HUDEP-2 (cell line): Measurements from ENCODE around the gene LCAT.

Source experiments
- DNase-seq, 76 experiments: peaks; one replicate each; lab custom pipeline; 2025; ENCODE audit not compliant: unreplicated experiment in 76 of 76; lab: John Stamatoyannopoulos, UW

Gene LCAT

DNA sequence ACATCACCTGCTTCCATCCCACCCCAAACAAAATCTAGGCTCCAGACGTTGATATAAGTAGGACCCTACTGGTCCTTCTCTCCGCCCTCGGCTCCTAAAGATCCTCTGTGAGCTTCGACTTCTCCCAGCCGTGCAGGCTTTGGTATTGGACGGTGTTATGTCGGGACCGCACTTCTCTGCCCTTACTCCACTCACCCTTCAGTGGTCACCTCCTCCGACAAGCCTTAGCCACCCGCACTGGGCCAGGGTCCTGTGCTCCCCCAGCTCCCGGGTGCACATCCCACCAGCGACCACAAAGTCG lies 8.9 kb downstream of the LCAT start:
- DNase-seq, result peak in 1 of 76 experiments; percentile 42

DNA sequence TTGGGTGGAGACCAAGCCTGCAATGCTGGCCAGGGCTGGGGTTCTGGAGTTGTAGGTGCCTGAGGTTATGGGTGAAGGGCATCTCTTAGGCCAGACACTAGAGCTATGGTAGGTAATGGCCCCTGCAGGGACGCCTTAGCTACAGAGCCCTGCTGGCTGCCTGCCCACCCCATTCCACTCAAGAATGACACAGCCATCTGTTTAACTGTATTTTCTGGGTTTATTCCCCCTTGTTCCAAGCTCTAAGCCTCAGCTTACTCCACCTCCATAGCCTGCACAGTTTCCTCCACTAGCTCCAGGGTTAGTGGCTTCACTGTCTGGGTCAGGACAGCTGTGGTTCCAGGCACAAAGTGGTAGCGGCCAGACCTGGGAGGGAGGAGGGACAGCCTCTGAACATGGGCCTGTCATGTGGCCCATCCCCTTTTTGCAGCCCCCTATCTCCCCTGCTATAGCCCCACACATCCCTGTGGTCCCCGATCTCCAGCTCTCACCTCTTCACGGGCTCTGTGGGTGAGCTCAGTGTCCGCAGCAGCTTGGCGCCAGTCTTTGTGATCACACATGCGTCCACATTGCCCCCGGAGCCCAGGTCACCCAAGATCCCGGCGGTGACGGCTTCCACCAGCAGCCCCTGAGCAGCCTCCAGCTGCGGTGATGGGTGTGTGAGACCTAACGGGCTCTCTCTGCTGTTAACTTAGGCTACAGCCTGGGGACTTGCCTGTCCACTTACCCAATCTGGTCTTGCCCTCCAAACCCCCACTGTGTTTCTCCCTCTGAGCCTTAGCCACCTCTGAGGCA lies 9.4 kb downstream of the LCAT start:
- DNase-seq, result no peak

DNA sequence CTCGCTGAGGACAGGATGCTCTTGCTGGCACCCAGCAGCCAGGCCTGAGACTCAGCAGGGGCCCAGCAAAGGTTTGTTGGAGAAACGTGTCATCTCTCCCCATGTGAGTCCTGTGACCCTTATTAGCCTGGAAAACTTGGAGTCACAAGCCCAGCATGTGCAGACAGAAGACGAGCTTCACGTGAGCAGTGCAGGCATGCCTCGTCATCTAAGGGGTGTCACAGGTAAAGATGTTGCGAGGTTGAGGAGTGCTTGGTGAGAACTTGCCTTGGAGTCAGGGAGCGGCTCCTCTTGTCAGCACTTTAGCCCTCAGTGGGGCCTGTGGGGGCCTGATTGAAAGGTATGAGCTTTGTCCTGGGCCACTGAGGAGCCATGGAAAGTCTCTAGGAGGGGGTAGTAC lies 10.1 kb downstream of the LCAT start:
- DNase-seq, result no peak

DNA sequence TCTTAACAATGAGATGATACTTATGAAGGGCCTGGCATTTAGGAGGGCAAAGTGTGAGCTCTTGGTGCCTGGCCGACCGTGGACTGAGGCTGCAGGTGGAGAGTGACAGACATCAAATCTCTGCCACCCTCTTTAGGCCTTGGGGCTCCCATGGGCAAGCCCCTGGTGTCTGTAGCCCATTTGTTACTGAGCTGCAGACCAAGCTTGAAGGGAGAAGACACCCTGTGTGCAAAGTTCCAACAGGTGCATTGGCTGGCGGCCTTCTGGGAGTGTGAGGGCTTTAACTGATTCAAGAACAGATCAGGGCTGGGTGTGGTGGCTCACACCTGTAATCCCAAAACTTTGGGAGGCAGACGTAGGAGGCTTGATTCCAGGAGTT lies 11.5 kb downstream of the LCAT start:
- DNase-seq, result no peak

DNA sequence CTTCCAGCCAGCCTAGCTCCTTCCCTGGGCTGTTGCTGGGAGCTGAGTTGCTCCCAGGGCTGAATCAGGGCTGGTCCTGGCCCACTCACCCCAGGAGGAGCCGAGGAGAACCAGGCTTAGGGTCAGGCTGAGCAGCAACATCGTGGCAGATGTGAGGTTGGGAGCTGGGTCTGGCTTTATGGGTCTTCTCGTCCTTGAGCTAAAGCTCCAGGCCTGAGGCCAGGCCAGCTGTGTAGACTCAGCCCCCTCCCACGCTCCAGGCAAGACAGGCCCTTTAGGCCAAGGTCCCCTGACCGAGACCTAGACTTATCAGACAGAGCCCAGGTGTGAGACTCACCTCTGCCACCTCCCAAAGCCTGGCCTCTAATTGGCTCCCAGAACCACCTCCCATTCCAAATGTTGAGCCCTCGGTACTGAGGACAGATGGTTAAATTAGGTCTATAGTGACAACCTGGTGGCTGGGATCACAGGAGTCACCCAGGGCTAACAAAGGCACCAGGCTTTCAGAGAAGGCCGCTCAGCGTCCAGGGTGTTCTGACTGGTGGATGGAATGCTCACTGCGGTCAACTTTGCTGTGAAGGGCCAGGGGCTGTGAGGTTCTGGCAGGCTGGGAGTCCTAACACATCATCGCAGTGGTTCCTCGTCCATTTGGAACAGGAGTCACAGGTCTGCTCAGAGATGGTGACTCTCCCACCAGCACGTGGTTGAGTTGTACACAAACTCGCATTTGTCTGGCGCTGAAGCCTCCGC lies 12.0 kb downstream of the LCAT start, which contains the start of gene CTRL:
TSS of gene CTRL (minus strand) at position 151 of the 750 bp plus-strand sequence. CDS start at position 141, 10 bp downstream.
- no peak for DNase-seq

DNA sequence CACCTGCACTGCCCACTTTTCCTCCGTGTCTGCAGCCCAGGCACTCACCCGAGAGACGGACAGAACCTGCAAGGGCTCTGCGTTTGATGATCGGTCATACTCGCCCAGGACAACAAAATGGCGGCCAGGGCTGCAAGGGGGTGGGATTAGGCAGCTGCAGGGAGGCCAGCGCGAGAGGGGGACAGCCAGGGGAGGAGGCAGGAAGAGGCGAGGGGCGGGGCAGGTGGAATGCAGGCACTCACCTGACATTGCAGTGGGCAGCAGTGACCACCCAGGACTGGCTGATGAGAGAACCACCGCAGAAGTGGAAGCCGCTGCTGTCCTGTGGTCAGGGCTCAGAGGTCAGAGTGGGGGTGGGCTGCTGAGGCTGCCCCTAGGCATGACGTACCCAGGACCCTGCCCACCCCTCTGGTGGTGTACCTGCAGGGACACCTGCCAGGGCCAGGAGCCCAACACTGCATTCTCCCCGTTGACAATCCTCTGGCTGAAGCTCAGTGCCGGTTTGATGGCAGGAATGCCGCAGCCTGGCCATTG lies 13.2 kb downstream of the LCAT start:
- no peak for DNase-seq

DNA sequence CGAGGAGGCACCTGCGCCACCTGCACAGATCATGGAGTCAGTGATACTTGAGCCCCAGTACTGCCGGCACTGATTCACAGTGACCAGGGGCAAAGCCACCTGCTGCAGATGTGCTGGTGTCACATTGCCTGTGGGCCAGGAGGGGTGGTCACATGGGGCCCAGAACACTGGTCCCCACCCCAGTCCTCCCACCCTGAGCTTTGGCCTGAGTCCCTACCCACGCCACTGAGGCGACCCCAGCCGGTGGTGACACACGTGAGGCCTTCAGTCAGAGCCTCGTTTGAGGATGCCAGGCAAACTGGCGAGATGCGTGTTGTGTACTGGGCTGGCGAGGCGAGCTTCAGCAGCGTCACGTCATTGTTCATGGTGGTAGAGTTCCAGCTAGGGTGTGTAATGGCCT lies 13.7 kb downstream of the LCAT start:
- no peak for DNase-seq

DNA sequence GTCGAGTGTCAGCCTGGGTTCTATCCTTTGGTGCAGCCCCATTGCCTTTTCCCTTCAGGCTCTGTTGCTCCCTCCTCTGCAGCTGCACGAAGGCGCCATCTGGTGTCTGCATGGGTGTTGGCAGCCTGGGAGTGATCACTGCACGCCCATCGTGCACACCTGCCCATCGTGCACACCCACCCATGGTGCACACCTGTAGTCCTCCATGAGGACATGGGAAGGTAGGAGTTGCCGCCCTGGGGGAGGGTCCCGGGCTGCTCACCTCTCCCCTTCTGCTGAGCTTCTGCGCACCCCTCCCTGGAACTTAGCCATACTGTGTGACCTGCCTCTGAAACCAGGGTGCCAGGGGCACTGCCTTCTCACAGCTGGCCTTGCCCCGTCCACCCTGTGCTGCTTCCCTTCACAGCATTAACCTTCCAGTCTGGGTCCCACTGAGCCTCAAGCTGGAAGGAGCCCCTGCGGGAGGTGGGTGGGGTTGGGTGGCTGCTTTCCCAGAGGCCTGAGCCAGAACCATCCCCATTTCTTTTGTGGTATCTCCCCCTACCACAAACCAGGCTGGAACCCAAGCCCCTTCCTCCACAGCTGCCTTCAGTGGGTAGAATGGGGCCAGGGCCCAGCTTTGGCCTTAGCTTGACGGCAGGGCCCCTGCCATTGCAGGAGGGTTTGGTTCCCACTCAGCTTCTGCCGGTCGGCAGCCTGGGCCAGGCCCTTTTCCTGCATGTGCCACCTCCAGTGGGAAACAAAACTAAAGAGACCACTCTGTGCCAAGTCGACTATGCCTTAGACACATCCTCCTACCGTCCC lies 15.2 kb downstream of the LCAT start:
- DNase-seq, result peak in 62 of 76 experiments; percentile 8 to 74 (median 48)

DNA sequence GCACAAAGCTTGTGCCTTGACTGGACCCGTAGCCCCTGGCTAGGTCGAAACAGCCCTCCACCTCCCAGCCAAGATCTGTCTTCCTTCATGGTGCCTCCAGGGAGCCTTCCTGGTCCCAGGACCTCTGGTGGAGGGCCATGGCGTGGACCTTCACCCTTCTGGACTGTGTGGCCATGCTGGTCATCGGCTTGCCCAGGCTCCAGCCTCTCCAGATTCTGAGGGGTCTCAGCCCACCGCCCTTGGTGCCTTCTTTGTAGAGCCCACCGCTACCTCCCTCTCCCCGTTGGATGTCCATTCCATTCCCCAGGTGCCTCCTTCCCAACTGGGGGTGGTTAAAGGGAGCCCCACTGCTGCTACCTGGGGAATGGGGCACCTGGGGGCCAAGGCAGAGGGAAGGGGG lies 15.8 kb downstream of the LCAT start:
- no peak for DNase-seq

DNA sequence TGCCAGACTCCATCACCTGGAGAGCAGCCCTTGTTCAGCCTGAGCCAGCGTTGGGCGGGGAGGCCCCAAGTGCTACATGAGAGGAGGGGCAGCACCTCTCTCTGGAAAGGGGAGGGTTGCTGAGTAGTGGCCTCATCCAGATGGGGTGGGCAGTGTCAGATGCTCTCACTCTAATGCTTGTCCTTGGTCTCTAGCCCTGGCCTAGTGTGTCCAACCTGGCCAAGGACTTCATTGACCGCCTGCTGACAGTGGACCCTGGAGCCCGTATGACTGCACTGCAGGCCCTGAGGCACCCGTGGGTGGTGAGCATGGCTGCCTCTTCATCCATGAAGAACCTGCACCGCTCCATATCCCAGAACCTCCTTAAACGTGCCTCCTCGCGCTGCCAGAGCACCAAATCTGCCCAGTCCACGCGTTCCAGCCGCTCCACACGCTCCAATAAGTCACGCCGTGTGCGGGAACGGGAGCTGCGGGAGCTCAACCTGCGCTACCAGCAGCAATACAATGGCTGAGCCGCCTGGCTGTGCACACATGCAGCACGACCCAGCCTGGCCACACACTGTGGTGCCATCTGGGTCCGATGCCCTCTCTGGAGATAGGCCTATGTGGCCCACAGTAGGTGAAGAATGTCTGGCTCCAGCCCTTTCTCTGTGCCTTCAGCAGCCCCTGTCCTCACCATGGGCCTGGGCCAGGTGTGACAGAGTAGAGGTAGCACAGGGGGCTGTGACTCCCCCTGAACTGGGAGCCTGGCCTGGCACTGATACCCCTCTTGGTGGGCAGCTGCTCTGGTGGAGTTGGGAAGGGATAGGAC lies 16.6 kb downstream of the LCAT start:
- DNase-seq, result no peak

DNA sequence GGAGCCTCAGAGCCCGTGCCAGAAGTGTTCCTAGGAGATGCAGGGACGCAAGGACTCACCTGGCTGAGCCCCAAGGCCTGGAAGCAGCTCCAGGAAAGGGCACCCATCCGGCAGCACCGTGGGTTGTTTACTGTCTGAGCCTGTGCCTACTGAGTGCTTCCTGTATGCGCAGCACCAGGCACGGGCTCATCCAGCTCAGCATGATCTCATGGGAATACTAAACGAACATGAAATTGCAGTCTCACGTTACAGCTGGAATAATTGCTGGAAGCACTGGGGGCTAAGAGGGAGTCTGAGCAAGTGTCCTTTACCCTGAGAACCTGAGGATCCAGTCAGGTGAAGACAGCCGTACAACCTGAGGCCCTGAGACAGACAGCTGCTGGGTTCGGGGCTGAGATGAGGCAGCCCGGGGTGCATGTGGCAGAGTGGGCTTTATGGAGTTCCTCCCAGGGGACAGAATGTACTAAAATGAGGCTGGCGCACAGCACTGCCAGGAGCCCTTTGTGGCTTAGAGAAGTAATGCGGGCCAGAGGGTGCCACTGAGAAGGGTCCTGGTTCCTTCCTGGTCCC lies 17.7 kb downstream of the LCAT start:
- no peak for DNase-seq

DNA sequence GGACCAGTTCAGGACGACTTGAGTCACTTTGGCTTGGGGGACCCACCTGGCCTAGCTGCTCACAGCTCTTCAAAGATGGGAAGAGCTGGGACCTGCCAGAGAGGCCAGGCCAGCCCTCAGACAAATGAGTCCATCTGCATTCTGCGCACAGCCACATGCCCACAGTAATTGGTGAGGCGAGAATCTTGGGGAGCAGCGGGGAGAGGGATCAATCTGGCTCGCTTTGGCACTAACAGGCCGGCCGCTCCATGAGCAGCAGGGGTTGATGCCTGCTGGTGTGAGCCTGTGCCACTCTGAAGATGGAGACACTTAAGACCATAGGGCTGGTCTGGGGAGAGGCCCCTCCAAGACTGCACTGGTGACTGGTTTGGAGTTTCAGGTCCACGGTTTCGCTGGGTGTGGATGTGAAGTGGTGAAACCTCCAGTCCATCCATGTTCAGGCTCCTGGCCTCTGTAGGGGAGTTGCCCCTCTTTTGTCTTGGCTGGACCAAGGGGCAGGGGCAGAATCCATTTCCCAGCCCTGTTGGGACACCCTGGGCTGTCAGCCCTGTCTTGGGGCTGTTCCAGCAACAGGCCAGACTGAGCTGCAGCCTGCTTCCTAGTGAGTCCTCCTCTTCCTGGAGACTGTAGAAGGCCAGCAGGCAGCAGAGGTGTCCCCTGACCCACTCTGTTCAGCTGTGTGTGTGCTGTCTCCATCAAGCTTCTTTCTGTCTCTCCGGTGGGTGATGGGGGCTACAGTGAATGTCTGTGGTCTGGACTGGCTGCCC lies 19.6 kb downstream of the LCAT start:
- no peak for DNase-seq

DNA sequence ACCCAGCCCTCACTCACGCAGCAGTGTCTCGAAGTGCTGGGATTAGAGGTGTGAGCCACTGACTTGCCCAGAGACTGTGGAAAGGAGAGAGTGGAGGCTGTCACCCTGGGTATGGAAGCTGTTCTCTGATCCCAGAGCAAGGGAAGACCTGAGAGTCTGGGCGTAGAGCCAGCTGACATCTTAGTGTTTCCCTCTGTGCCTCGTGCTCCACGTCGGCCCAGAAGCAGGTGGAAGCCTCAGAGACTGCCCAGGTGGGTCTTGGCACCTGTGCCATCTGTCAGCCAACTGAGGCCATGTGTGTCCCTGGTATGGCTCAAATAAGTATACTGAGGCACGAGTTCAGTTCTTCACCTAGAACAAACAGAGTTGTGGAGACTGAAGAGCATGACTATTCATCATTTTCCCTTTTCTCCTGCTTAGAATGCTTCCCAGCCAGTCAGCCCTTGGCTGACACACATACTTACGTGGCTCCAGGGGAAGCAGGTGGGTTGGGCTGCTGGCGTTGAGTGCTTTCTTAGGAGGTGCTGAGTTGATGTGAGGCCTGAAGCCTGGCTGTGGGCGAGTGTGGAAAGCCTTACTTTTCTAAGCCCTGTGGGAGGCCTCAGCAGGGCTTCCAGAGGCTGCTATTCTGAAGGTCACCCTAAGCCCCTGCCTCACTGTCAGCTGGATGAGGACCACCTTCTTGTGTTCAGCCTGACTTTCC lies 20.4 kb downstream of the LCAT start:
- no peak for DNase-seq

DNA sequence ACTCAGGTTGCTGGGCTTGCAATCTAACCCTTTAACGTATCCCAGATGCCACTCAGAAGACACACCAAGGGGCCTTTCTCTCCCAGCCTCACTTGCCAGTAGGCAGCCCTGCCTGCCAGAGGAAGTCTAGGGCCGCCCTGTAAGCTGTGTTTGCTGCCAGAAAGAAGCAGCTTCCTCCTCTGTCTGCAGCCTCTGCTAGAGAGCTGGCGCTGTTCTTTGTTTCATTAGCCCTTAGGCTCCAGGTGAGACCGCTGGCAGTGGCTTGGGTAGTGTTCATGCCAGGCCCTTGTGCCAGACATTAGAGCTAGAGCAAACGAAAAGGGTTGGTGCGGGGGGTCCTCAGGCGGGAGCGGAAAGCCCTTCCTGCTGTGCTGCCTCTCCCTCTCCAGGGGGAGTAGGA lies 21.2 kb downstream of the LCAT start:
- no peak for DNase-seq

DNA sequence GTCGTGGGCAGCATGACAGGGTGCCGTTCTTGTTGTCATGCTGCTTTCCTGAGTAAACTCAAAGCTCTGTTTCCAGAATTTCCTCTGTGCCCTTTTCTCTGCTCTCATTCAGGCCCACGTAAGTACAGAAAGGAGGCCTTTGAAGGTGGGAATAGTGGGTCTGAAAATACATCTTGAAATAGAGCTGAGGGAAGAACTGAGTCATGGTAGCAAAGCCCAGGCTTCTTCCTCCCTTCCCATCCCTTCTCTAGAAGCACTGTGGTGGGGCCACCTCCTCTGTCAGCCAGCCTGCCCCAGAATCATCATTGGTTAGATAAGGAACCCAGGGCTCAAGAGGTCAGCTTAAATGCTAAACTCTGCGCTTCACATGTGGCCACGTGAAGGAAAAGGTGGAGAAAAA lies 21.7 kb downstream of the LCAT start:
- no peak for DNase-seq

DNA sequence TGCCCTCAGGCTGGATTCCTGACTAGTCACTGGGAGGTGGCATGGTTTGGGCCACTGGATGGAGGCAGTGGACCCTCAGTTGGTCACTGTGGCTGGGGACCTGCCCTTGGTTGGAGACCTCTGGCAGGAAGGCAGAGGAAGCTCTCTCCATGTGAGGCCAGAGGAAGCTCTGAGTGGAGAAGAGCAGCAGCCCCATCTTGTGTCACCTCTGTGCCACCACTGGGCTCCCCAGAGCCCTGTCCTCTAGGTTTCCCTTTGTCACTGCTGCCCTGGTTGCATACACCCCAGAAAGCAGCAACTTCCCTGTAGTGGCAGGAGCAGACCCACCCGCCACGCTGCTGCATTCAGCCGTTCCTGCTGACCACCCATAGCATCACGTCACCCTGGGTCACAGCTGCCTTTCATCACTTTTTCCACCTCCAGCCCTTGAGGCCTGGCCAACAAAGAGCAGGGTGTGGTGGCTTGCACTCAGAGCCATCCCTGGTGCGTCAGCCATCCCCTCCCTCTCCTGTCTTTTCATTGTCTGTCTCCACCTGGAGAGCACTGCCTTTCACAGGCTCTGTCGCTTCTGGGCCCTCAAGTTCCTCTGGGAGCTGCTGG lies 24.2 kb downstream of the LCAT start:
- peak in 32 of 76 experiments; percentile 10 to 59 (median 27) for DNase-seq

DNA sequence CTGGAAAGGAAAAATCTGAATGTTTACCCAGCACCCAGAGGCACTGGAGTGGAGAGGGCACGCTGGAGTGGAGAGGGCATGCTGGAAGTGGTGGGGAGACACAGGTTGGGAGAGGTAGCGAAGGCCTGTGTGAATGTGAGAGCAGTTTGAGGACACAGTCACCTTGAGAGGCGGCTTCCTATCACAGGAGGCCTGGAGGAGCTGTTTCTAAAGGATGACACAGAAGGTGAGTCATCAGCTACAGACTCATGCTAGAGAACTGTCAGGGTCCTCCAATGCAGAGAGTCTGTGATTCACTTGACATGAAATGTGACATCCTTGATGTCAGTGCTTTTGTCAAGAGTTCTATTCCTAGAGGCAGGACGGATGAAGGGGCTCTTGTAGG lies 26.1 kb downstream of the LCAT start:
- peak in 23 of 76 experiments; percentile 4 to 60 (median 16) for DNase-seq

DNA sequence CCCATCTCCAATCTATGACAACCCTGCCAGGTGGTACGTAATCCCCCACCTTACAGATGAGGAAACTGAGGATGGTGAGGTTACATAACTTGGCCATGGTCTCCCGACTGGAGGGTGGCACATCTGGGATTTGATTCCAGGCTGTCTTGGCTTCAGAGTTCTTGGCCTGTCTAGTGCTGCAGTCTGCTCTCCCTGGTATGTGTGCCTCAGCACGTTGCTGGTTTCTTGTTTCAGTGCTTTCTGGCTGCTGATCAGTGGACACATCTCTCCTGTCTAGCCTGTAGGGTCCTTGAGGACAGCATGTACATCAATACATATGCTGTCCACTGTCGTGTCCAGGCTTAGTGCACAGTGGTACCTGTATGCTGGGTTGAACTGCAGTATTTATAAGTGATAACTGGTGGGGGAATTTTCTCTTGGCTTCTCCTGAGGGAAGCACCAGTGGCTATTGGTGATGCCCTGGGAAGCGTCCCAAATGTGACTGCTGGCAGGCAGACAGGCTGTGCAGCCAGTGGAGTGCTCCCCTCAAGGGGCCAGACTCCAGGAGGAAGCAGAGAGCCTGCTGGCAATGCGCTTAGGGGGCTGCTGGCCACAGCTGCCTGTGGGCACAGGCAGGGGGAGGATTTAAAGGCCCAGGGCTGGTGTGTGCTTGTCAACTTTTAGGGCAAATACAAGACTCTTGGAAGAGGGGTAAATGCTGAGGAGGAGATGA lies 26.6 kb downstream of the LCAT start:
- no peak for DNase-seq
